Ovary (tissue), 9 donors: ENCODE results near the gene NCOR1. TPM values are rescaled to one million over a fixed set of nuclear protein-coding genes. Genes with fewer than 3 reads are reported as not detected.

Experiments
- DNase-seq, 5 donors: peaks; one replicate each; pipeline ENCODE4 v3.0.0-alpha.2; 2019 to 2020
- H3K27ac ChIP-seq, 2 donors: fragments of 200-600 bp; one replicate each; pipeline versions ENCODE4 v1.5.1 to v1.8.0; 2019 to 2022
- H3K27me3 ChIP-seq: fragments of 200-600 bp; one replicate; pipeline ENCODE4 v1.8.0; 2022
- H3K36me3 ChIP-seq: fragments of 200-600 bp; sonication (generic); one replicate; pipeline ENCODE4 v1.5.1; 2019
- H3K4me1 ChIP-seq: one replicate; pipeline ENCODE4 v1.8.1; 2013; ENCODE audit warnings: mild to moderate bottlenecking, moderate library complexity; ENCODE audit not compliant: insufficient read depth
- H3K4me3 ChIP-seq: fragments of 200-600 bp; sonication (generic); one replicate; pipeline ENCODE4 v1.5.1; 2017
- H3K9me3 ChIP-seq, 2 donors: fragments of 200-600 bp in 1 of 2; sonication (generic) in 1 of 2; one replicate each; pipeline versions ENCODE4 v1.5.1 to v1.8.1; 2013 to 2019; ENCODE audit warnings: mild to moderate bottlenecking in 1 of 2, moderate library complexity in 1 of 2
- CTCF ChIP-seq, 3 donors: fragments of 450-650 bp in 2 of 3; fragments of 200-600 bp in 1 of 3; IDR thresholded peaks; one replicate each; pipeline versions ENCODE4 v1.5.1 to v1.8.0; 2016 to 2022; ENCODE audit warnings: antibody characterized with exemption in 3 of 3, mild to moderate bottlenecking in 1 of 3
- EP300 ChIP-seq: sonication (generic); formaldehyde crosslinking; IDR thresholded peaks from one replicate; pipeline ENCODE4 v1.6.1; 2017; ENCODE audit warnings: antibody characterized with exemption
- POLR2A ChIP-seq: fragments of 450-650 bp; IDR thresholded peaks from one replicate; pipeline ENCODE4 v1.6.1; 2017; ENCODE audit warnings: antibody characterized with exemption, mild to moderate bottlenecking, moderate library complexity
- WGBS, 3 donors: extraction: QIAGEN DNeasy Blood & Tissue Kit in 1 of 3; methylation state at CpG; one replicate each; pipeline versions ENCODE4 v1.1.5 to v1.1.7; 2013 to 2017; 5-methylcytosine and 5-hydroxymethylcytosine counted together
- intact Hi-C, 4 donors: fragments of 100-400 bp; cut with DNase I; formaldehyde crosslinking; loops; one replicate each; pipeline versions ENCODE4 v1.11.0 to v1.15.1; 2022 to 2023
- polyA plus RNA-seq, 2 donors: library from polyadenylated mRNA; stranded (reverse); fragments of 200-250 nt in 1 of 2; fragments of 350-450 nt in 1 of 2; fragmentation: Illumina TruSeq in 1 of 2; extraction: RNeasy Lipid Tissue Mini Kit (QIAGEN cat#74804) in 1 of 2; gene quantifications; one replicate each; pipeline ENCODE4 v1.2.3, GENCODE V29; 2013 to 2014
- small RNA-seq: library from RNA; depleted of rRNA; stranded (forward); fragments of <200 nt; gene quantifications from one replicate; pipeline ENCODE3, GENCODE V24; 2016
- total RNA-seq, 7 donors: library from RNA; depleted of rRNA in 2 of 7; stranded (reverse); fragments of >200 nt in 2 of 7; fragmentation: NEBNext Ultra II Directional in 3 of 7; extraction: Animal tissue kit (Norgen Biotek cat#: 25700) in 3 of 7; gene quantifications; one replicate each; pipeline versions ENCODE4 v1.1.0 to v1.2.4, GENCODE V29; 2016 to 2023
- donor health status: DM: no; HTN: no; CAD: no; lungs with moderate emphysema.
- donor health status: DM: no; HTN: no; CAD: no.
- donor health status: Bipolar disorder and iron deficiency.
- donor health status: DM: yes; HTN: yes; CAD: no.
- donor health status: DM: no; HTN: no; CAD: no.
- donor health status: DM: yes; HTN: yes; CAD: no.

Gene NCOR1
- total and polyA plus RNA-seq, 9 donors = 32.4 to 142 (median 110) TPM

DNA sequence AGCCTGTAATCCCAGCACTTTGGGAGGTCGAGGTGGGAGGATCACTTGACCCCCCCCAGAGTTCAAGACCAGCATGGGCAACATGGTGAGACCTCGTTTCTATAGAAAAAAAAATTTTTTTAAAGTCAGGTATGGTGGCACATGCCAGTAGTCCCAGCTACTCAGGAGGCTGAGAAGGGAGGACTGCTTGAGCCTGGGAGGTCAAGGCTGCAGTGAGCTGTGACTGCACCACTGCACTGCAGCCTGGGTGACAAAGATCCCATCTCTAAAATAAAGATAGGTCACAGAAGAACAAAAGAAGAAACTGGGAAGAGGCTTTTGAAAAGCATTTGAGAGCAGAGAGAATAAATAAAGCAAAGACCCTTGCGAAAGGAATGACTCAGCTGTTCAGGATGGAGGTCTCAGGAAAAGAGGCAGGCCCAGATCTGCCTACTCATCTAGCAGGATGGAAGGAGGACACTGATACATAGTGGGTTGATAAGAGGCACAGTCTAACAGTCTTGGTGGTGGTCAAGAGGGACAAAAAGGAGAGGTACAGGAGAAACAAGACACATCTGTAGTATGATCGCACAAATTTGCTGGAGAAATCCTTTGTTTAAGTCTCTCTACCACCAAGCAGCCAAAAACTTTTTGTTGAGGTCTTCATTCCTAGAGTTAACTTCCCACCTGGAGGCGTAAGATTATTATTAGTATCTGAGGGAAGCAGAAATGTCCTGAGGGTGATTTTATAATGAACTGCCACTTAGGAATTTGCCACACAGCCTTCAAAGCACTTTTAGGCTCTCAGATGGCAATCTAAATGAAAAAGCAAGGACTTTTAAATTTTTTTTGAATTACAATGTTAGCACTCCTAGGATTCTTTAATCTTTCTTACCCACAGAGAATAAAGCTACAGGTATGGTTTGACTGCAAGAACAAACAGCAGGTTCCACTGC, 233.4 kb downstream of the NCOR1 start:
- DNase-seq = no peak
- no peak overlapping the region for H3K27ac ChIP-seq
- no peaks in the 10 kb centered on the region for H3K27me3 ChIP-seq
- no peak overlapping the region for H3K4me3 ChIP-seq
- TF ChIP-seq POLR2A (no peak), EP300 (no peak), CTCF (IDR thresholded peaks at IDR 0.05) (no peak)
- no peaks in the 10 kb centered on the region for H3K36me3 ChIP-seq
- intact Hi-C loops = no loop called here
- no peaks in the 10 kb centered on the region for H3K9me3 ChIP-seq
- WGBS, 3 donors = 81 to 86% (median 86%) methylated on average over 5 of the region's 5 CpGs
- no peaks in the 10 kb centered on the region for H3K4me1 ChIP-seq

DNA sequence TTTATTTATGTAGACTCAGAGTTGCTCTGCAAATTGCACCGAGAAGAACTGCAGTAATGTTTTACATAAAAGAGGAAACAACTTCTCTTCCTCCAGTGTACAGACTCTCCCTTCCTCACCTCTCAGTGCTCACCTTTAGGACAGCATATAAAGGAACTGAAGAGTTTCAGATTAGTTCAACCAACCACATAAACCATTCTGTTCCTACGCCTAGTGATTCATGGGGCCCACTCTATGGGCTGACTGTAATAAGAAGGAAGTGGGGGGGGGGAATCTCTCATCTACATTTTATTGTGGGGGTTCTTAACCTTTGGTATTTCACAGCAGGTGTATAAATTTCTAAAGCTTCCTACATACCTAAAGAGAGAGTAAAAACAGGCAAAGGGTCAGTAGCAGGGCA, 234.1 kb downstream of the NCOR1 start:
- H3K36me3 ChIP-seq = no peaks in the 10 kb centered on the region
- DNase-seq = no peak
- TF ChIP-seq EP300 (no peak), POLR2A (no peak), CTCF (IDR thresholded peaks at IDR 0.05) (no peak)
- intact Hi-C loops = no loop called here
- no peak overlapping the region for H3K4me3 ChIP-seq
- H3K4me1 ChIP-seq = no peaks in the 10 kb centered on the region
- no peaks in the 10 kb centered on the region for H3K9me3 ChIP-seq
- no peak overlapping the region for H3K27ac ChIP-seq
- no peaks in the 10 kb centered on the region for H3K27me3 ChIP-seq
- 49 to 62% (median 50%) methylated on average over 2 of the region's 2 CpGs for WGBS, 3 donors

Small RNAs within 50 kb of the gene (small RNA-seq; reads per million reads assigned to genes)
- gene RNU6-314P = not detected
- gene RNU6-862P = not detected

Other genes with a start within 250 kb of the NCOR1 start
- 10 to 100 TPM; 14.4 to 36.2 (median 23.4) TPM for gene ZSWIM7, start 215.8 kb downstream of the NCOR1 start, total RNA-seq
- gene ZSWIM7, start 215.8 kb downstream of the NCOR1 start, polyA plus RNA-seq = 10 to 100 TPM; 34.7 to 62.5 TPM
- 10 to 100 TPM; 28.4 to 80.0 (median 34.3) TPM for gene TTC19, start 215.7 kb downstream of the NCOR1 start, total RNA-seq
- gene TTC19, start 215.7 kb downstream of the NCOR1 start, polyA plus RNA-seq = 10 to 100 TPM; 19.2 to 32.4 TPM
- gene PIGL, start 1.7 kb upstream of the NCOR1 start, total RNA-seq = 10 to 100 TPM; 26.4 to 45.2 (median 36.6) TPM
- 10 to 100 TPM; 16.1 to 18.2 TPM for gene PIGL, start 1.7 kb upstream of the NCOR1 start, polyA plus RNA-seq
- gene CENPV, start 137.9 kb upstream of the NCOR1 start, total RNA-seq = 10 to 100 TPM; 18.8 to 38.9 (median 34.0) TPM
- 10 to 100 TPM; 20.0 to 22.3 TPM for gene CENPV, start 137.9 kb upstream of the NCOR1 start, polyA plus RNA-seq
- gene UBB, start 165.6 kb upstream of the NCOR1 start, total RNA-seq = 100 to 1,000 TPM; 445 to 993 (median 806) TPM
- gene UBB, start 165.6 kb upstream of the NCOR1 start, polyA plus RNA-seq = 1,000 to 10,000 TPM in 1 of 2 donors, 100 to 1,000 TPM in 1; 775 to 1,551 TPM
- gene TRPV2, start 200.0 kb upstream of the NCOR1 start, total RNA-seq = 10 to 100 TPM in 5 of 7 donors, 1 to 10 TPM in 2; 8.7 to 40.4 (median 13.0) TPM
- gene TRPV2, start 200.0 kb upstream of the NCOR1 start, polyA plus RNA-seq = 10 to 100 TPM; 11.5 to 13.1 TPM